GM12878 (cell line): ENCODE data around the gene SLC25A48. TPM values are rescaled to one million over a fixed set of nuclear protein-coding genes. Genes with fewer than 3 reads are reported as not detected.

ENCODE experiments used
- ATAC-seq: fragments of 200-7000 bp; cut with Tn5 transposase; 3 replicates; pipeline ENCODE4 v1.9.1; 2020; ENCODE audit warnings: mild to moderate bottlenecking, moderate library complexity
- BruUV-seq: library from RNA; stranded (reverse); fragments of 400-500 nt; replicated peaks from 2 replicates; lab custom pipeline; 2021; lab: Mats Ljungman, UMichigan
- CTCF ChIA-PET: fragments of 300-600 bp; sonication (Branson Sonifier 250); formaldehyde crosslinking; extraction: SDS; loops from one replicate; lab custom pipeline; 2021; ENCODE audit warnings: inconsistent platforms; lab: Yijun Ruan, JAX
- POLR2A ChIA-PET: fragments of 350-600 bp; formaldehyde crosslinking; extraction: SDS; loops from one replicate; lab custom pipeline; 2021; ENCODE audit warnings: inconsistent platforms; lab: Charles Lee
- RAD21 ChIA-PET: fragments of 300-600 bp; sonication (Branson Sonifier 250); formaldehyde crosslinking; loops from one replicate; lab custom pipeline; 2023; ENCODE audit warnings: antibody characterized with exemption; ENCODE audit not compliant: unreplicated experiment; lab: Charles Lee
- SMC1A ChIA-PET: fragments of 300-600 bp; sonication (Branson Sonifier 250); formaldehyde crosslinking; loops from one replicate; lab custom pipeline; 2023; ENCODE audit not compliant: unreplicated experiment, uncharacterized antibody; lab: Charles Lee
- DNase-seq: peaks from one replicate; pipeline ENCODE4 v3.0.0-alpha.2; 2011; ENCODE audit warnings: low read depth, low spot score
- FAIRE-seq: peaks from 3 replicates; lab custom pipeline; 2011; peaks lifted over from hg19 to GRCh38; lab: Jason Lieb, UNC
- H2AFZ ChIP-seq: 2 replicates; pipeline ENCODE4 v1.6.0; 2011; ENCODE audit warnings: low read depth, low read length, control low read depth; ENCODE audit not compliant: control insufficient read depth
- H3K27ac ChIP-seq: 2 replicates; pipeline ENCODE4 v1.5.1; 2011; ENCODE audit warnings: control low read depth; ENCODE audit not compliant: control insufficient read depth, insufficient read depth
- H3K27me3 ChIP-seq, 2 experiments: replicated peaks in 1 of 2; 2 replicates each; pipeline versions ENCODE4 v1.6.0 to v1.6.1; 2011; ENCODE audit warnings: low read length in 1 of 2; ENCODE audit not compliant: control insufficient read depth in 2 of 2, insufficient read depth in 2 of 2
- H3K36me3 ChIP-seq, 2 experiments: 2 replicates each; pipeline ENCODE4 v1.5.1; 2011; ENCODE audit warnings: low read length in 1 of 2; ENCODE audit not compliant: control insufficient read depth in 2 of 2, insufficient read depth in 2 of 2
- H3K4me1 ChIP-seq: 2 replicates; pipeline ENCODE4 v1.6.1; 2011; ENCODE audit warnings: mild to moderate bottlenecking, low read length, moderate library complexity, mixed read lengths; ENCODE audit not compliant: control insufficient read depth, insufficient read depth
- H3K4me2 ChIP-seq: 2 replicates; pipeline ENCODE4 v1.6.0; 2011; ENCODE audit warnings: control low read depth; ENCODE audit not compliant: control insufficient read depth, insufficient read depth
- H3K4me3 ChIP-seq: fragments of 200-600 bp; sonication (generic); 2 replicates; pipeline ENCODE4 v1.5.1; 2016
- H3K79me2 ChIP-seq: 2 replicates; pipeline ENCODE4 v1.6.0; 2011; ENCODE audit warnings: low read length; ENCODE audit not compliant: control insufficient read depth, insufficient read depth
- H3K9ac ChIP-seq: 2 replicates; pipeline ENCODE4 v1.8.0; 2011; ENCODE audit warnings: low read length, control low read depth, mixed read lengths; ENCODE audit not compliant: control insufficient read depth, insufficient read depth
- H3K9me3 ChIP-seq: replicated peaks from 3 replicates; pipeline ENCODE4 v1.5.1; 2011; ENCODE audit warnings: mild to moderate bottlenecking, low read length; ENCODE audit not compliant: control insufficient read depth, insufficient read depth
- H4K20me1 ChIP-seq: 2 replicates; pipeline ENCODE4 v1.6.0; 2011; ENCODE audit not compliant: control insufficient read depth, insufficient read depth
- ATF7 ChIP-seq: fragments of 450-650 bp; IDR thresholded peaks from 2 replicates; pipeline ENCODE4 v1.6.1; 2016; ENCODE audit warnings: low read depth, mild to moderate bottlenecking
- BCL11A ChIP-seq: IDR thresholded peaks from 2 replicates; pipeline ENCODE4 v1.6.1; 2011; ENCODE audit warnings: low read depth, low read length
- BCL3 ChIP-seq: IDR thresholded peaks from 2 replicates; pipeline ENCODE4 v1.6.1; 2011; ENCODE audit warnings: borderline replicate concordance, low read depth, mild to moderate bottlenecking, moderate library complexity, low read length; ENCODE audit not compliant: insufficient read depth, poor library complexity, severe bottlenecking
- BHLHE40 ChIP-seq, 2 experiments: fragments of 450-650 bp in 1 of 2; IDR thresholded peaks; 2 replicates each; pipeline ENCODE4 v1.6.1; 2011 to 2017; ENCODE audit warnings: low read depth in 2 of 2, borderline replicate concordance in 1 of 2, improper control_type of control experiment in 1 of 2, low read length in 1 of 2, mild to moderate bottlenecking in 1 of 2
- CREB1 ChIP-seq: IDR thresholded peaks from 2 replicates; pipeline ENCODE4 v1.6.1; 2012; ENCODE audit warnings: low read depth, mild to moderate bottlenecking, inconsistent platforms
- EGR1 ChIP-seq, 2 experiments: IDR thresholded peaks; 1 replicate in 1 of 2; 2 replicates in 1 of 2; pipeline ENCODE4 v1.6.1; 2011 to 2012; ENCODE audit warnings: low read depth in 2 of 2, low read length in 2 of 2, borderline replicate concordance in 1 of 2, mild to moderate bottlenecking in 1 of 2, moderate library complexity in 1 of 2
- EP300 ChIP-seq, 2 experiments: fragments of 150-350 bp in 1 of 2; IDR thresholded peaks; 2 replicates each; pipeline ENCODE4 v1.6.1; 2011 to 2012; ENCODE audit warnings: low read depth in 2 of 2, low read length in 2 of 2, borderline replicate concordance in 1 of 2, improper control_type of control experiment in 1 of 2, inconsistent platforms in 1 of 2; ENCODE audit not compliant: control insufficient read depth in 1 of 2
- HDAC6 ChIP-seq: fragments of 200-600 bp; sonication (generic); IDR thresholded peaks from one replicate; pipeline ENCODE4 v1.8.0; 2017; ENCODE audit warnings: antibody characterized with exemption; ENCODE audit not compliant: unreplicated experiment
- IKZF2 ChIP-seq, 2 experiments: fragments of 450-650 bp; IDR thresholded peaks; 2 replicates each; pipeline ENCODE4 v1.6.1; 2017; ENCODE audit warnings: mild to moderate bottlenecking in 2 of 2, moderate library complexity in 2 of 2
- MYC ChIP-seq: IDR thresholded peaks from 2 replicates; pipeline ENCODE4 v1.6.1; 2011; ENCODE audit warnings: mild to moderate bottlenecking, low read length, moderate library complexity, inconsistent platforms; ENCODE audit not compliant: insufficient read depth, insufficient replicate concordance, insufficient read length, severe bottlenecking
- NBN ChIP-seq: fragments of 450-650 bp; IDR thresholded peaks from 2 replicates; pipeline ENCODE4 v1.6.1; 2016
- NFYB ChIP-seq: IDR thresholded peaks from 2 replicates; pipeline ENCODE4 v1.6.1; 2011; ENCODE audit warnings: low read depth, mild to moderate bottlenecking, low read length, improper control_type of control experiment, moderate library complexity; ENCODE audit not compliant: insufficient read depth
- RB1 ChIP-seq: fragments of 450-650 bp; formaldehyde crosslinking; IDR thresholded peaks from 2 replicates; pipeline ENCODE4 v1.6.1; 2017; ENCODE audit warnings: mild to moderate bottlenecking, borderline replicate concordance
- RCOR1 ChIP-seq: conservative IDR thresholded peaks from 2 replicates; pipeline ENCODE4 v1.6.1; 2012; ENCODE audit warnings: low read depth, low read length, improper control_type of control experiment
- SKIL ChIP-seq: fragments of 450-650 bp; IDR thresholded peaks from 2 replicates; pipeline ENCODE4 v1.6.1; 2017; ENCODE audit warnings: mild to moderate bottlenecking, low read depth, inconsistent platforms; ENCODE audit not compliant: poor library complexity, severe bottlenecking
- SREBF2 ChIP-seq: IDR thresholded peaks from 2 replicates; pipeline ENCODE4 v1.6.1; 2012; ENCODE audit warnings: mild to moderate bottlenecking, low read length
- SRF ChIP-seq, 2 experiments: IDR thresholded peaks; 2 replicates each; pipeline ENCODE4 v1.6.1; 2011; ENCODE audit warnings: low read depth in 2 of 2, low read length in 2 of 2, mild to moderate bottlenecking in 1 of 2, moderate library complexity in 1 of 2
- TCF3 ChIP-seq: IDR thresholded peaks from 2 replicates; pipeline ENCODE4 v1.6.1; 2012; ENCODE audit warnings: low read depth, mild to moderate bottlenecking, low read length, borderline replicate concordance; ENCODE audit not compliant: insufficient read depth
- WGBS: methylation state at CpG from one replicate; pipeline ENCODE4 v1.1.6; 2016; ENCODE audit warnings: low lambda C conversion rate; ENCODE audit not compliant: insufficient replicate concordance, insufficient coverage; ENCODE audit errors: missing lambda C conversion rate; 5-methylcytosine and 5-hydroxymethylcytosine counted together
- in situ Hi-C: fragments of 300-500 bp; cut with MboI; formaldehyde crosslinking; loops from 9 replicates; pipeline ENCODE4 v1.14.3; 2018; ENCODE audit warnings: mixed read lengths
- intact Hi-C: fragments of 100-400 bp; cut with micrococcal nuclease; formaldehyde crosslinking; loops from one replicate; pipeline ENCODE4 v1.14.2; 2022; ENCODE audit not compliant: unreplicated experiment
- polyA plus RNA-seq, 11 experiments: library from polyadenylated mRNA; depleted of rRNA in 4 of 11; unstranded in 6 of 11; stranded (reverse) in 5 of 11; fragments of >200 nt; fragmentation: Nextera tagmentation in 4 of 11; fragmentation: Illumina TruSeq in 1 of 11; extraction: Ambion mirVana in 4 of 11; extraction: Trizol in 1 of 11; gene quantifications; 1 replicate in 1 of 11; 2 replicates in 10 of 11; pipeline versions ENCODE4 v1.2.1 to v1.2.3, GENCODE V29; 2011 to 2016; ENCODE audit warnings: inconsistent platforms in 2 of 11, missing spikeins in 2 of 11, low read depth in 1 of 11
- total RNA-seq, 4 experiments: library from RNA; depleted of rRNA in 3 of 4; stranded (reverse); fragments of >200 nt in 3 of 4; fragmentation: Illumina TruSeq in 1 of 4; extraction: Trizol in 1 of 4; gene quantifications; 2 replicates each; pipeline versions ENCODE4 v1.2.1 to v1.2.3, GENCODE V29; 2013 to 2021
- TF ChIP-seq, protein P1 (sequence below): IDR thresholded peaks from 2 replicates; pipeline ENCODE4 v1.6.1; 2012; ENCODE audit warnings: low read depth, low read length, improper control_type of control experiment

SLC25A48 gene
- total and polyA plus RNA-seq, 10 of the 15 experiments (the other 5 are each of a cell fraction or from before 2014, with no cell fraction given): 0.06 TPM; not detected in 9

GRCh38 chr5:135890296-135890695, 55.8 kb downstream of the SLC25A48 start (continued):
- TF ChIP-seq SRF (IDR thresholded peaks at IDR 0.05; ENCODE audit: low read depth in 2 of 2, low read length in 2 of 2): no peak

DNA sequence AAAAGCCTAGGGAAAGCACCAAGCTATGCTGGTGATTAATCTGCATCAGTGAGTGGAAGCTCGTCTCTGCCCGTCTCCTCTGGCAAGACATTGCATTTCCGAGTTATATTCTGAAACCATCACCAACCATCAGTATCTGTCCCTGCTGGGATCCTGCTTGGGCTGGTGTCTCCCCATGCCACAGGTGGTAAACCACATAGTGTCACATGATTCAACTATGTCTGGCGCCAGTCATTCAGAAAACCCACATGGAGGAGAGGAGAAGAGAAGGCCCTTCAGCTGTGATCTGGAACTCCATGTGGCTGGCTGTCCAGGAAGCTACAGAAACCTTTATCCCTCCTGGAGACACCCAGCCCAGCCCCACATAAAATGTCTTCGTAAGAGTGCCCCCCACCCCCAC, 56.4 kb downstream of the SLC25A48 start:
- Histone ChIP-seq H3K27me3 (peaks cover 2 to 3% of the 10 kb centered on the region in 2 experiments; a peak in 1 of 4 replicates), H3K79me2 (no peaks in the 10 kb centered on the region), H3K9ac (no peak overlapping the region), H3K4me2 (no peak overlapping the region), H2AFZ (no peak overlapping the region), H3K36me3 (no peaks in the 10 kb centered on the region), H3K27ac (no peak overlapping the region), H3K9me3 (no peaks in the 10 kb centered on the region), H4K20me1 (no peaks in the 10 kb centered on the region), H3K4me3 (no peak overlapping the region), H3K4me1 (no peaks in the 10 kb centered on the region)
- in situ Hi-C loops (no loop called here), intact Hi-C loops (no loop called here)
- no peak for FAIRE-seq
- RAD21 ChIA-PET: interaction anchor here (0.6 kb wide), 4 partner anchors 23 to 323 kb away, joined by 3 read pairs; no protein-coding TSS in a partner anchor
- peak; percentile 15 for DNase-seq
- peak; percentile 54 for ATAC-seq
- CTCF ChIA-PET: interaction anchor here (0.6 to 3.7 kb wide), 8 partner anchors 14 to 360 kb away, joined by 3 to 17 read pairs (median 4); no protein-coding TSS in a partner anchor
- SMC1A ChIA-PET: interaction anchor here (0.7 to 1.2 kb wide), 4 partner anchors 9 to 172 kb away, joined by 3 to 8 read pairs (median 3); no protein-coding TSS in a partner anchor
- BruUV-seq: no TSS peak
- 3% methylated on average over 5 of the region's 5 CpGs for WGBS
- POLR2A ChIA-PET: no interaction called here
- TF ChIP-seq BCL11A (no peak), EGR1 (IDR thresholded peaks at IDR 0.05; ENCODE audit: borderline replicate concordance in 1 of 2, low read depth in 2 of 2, low read length in 2 of 2) (no peak), HDAC6 (no peak), EP300 (IDR thresholded peaks at IDR 0.05; ENCODE audit: borderline replicate concordance in 1 of 2, control insufficient read depth in 1 of 2, low read depth in 2 of 2, low read length in 2 of 2) (no peak), IKZF2 (IDR thresholded peaks at IDR 0.05) (peak in 1 of 2 experiments; percentile 19; a peak in 1 of 4 replicates), BCL3 (no peak), TCF3 (0 out of 2 replicates have a peak, but pooled peaks have one; percentile 6), CREB1 (no peak), SREBF2 (no peak), MYC (no peak), SKIL (peak; percentile 63), ATF7 (no peak), NBN (no peak), RCOR1 (no peak), BHLHE40 (IDR thresholded peaks at IDR 0.05; ENCODE audit: borderline replicate concordance in 1 of 2, low read depth in 2 of 2, low read length in 1 of 2) (peak in 1 of 2 experiments; percentile 39; a peak in 1 of 4 replicates), NFYB (no peak), RB1 (no peak)
- TF ChIP-seq, protein P1, sequence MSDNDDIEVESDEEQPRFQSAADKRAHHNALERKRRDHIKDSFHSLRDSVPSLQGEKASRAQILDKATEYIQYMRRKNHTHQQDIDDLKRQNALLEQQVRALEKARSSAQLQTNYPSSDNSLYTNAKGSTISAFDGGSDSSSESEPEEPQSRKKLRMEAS: no peak
